ENCODE measurements around the gene PINK1.

GRCh38 chr1:20700636-20701215 lies 67.5 kb downstream of the PINK1 start:
- no peak for TF ChIP-seq CTCF (IDR thresholded peaks at IDR 0.05; ENCODE audit: low read depth, low read length)
- TF ChIP-seq EZH2phosphoT487 (IDR thresholded peaks at IDR 0.05; ENCODE audit: low read depth) = no peak
